CD4-positive, alpha-beta T cell treated with Interleukin-6 for 4 hours (primary cell): ENCODE results near the gene FGR.

Source experiments
- DNase-seq: peaks from one replicate; pipeline ENCODE4 v3.0.0-alpha.2; 2020; ENCODE audit warnings: mixed read lengths

The FGR gene

GRCh38 chr1:27599605-27600497, 35.1 kb downstream of the FGR start:
- DNase-seq = no peak

- peak; percentile 59 for DNase-seq
Observed at GRCh38 chr1:27598902-27599528, 36.0 kb downstream of the FGR start.

- DNase-seq = no peak
Observed at GRCh38 chr1:27598295-27598687, 36.7 kb downstream of the FGR start.

- no peak for DNase-seq
Observed at GRCh38 chr1:27597516-27598294, 37.3 kb downstream of the FGR start.

GRCh38 chr1:27596986-27597385, 38.0 kb downstream of the FGR start:
- DNase-seq = no peak

GRCh38 chr1:27596261-27596660, 38.7 kb downstream of the FGR start:
- no peak for DNase-seq

GRCh38 chr1:27595597-27595996, 39.4 kb downstream of the FGR start:
- DNase-seq = no peak

- DNase-seq = peak; percentile 38
Observed at GRCh38 chr1:27594564-27595510, 40.1 kb downstream of the FGR start.

- no peak for DNase-seq
Observed at GRCh38 chr1:27593678-27594563, 41.1 kb downstream of the FGR start.

GRCh38 chr1:27592931-27593677, 41.9 kb downstream of the FGR start:
- DNase-seq = no peak

- no peak for DNase-seq
Observed at GRCh38 chr1:27592232-27592930, 42.6 kb downstream of the FGR start.

- no peak for DNase-seq
Observed at GRCh38 chr1:27591622-27592021, 43.4 kb downstream of the FGR start.

GRCh38 chr1:27590917-27591508, 44.0 kb downstream of the FGR start:
- no peak for DNase-seq

- DNase-seq = no peak
Observed at GRCh38 chr1:27589841-27590426, 45.1 kb downstream of the FGR start.

GRCh38 chr1:27589441-27589840, 45.5 kb downstream of the FGR start:
- no peak for DNase-seq

GRCh38 chr1:27588256-27589232, 46.4 kb downstream of the FGR start:
- DNase-seq = no peak

- DNase-seq = no peak
Observed at GRCh38 chr1:27585684-27586083, 49.3 kb downstream of the FGR start.

GRCh38 chr1:27584453-27584852, 50.5 kb downstream of the FGR start:
- no peak for DNase-seq
